CD4-positive, alpha-beta T cell treated with Interferon gamma for 1 hour (primary cell): ENCODE data around the gene PRKG1.
"Not testable (repeated sequence)": the region's sequence is repeated elsewhere in the genome, so short reads cannot be mapped to it uniquely, and the experiment has no call there.

Experiments
- DNase-seq: peaks from one replicate; pipeline ENCODE4 v3.0.0-alpha.2; 2020

The PRKG1 gene

DNA sequence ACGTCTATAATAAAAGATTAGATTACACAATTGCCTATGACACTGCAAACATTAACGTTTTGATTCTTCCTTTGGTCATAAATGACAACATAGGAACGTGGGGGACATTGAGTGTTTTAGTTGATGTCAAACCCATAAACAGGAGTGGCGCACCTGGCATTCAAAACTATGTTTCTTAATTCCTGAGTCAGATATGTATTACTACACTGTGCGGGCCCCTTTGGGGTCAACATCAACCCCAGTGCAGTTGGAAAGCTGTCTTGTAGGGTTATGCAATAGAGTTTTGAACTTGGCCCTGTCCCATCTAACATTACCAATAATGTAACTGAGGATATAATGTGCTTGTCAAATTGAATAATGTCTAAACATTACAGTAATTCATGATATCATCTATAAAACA lies 468.6 kb downstream of the PRKG1 start:
- no peak for DNase-seq

DNA sequence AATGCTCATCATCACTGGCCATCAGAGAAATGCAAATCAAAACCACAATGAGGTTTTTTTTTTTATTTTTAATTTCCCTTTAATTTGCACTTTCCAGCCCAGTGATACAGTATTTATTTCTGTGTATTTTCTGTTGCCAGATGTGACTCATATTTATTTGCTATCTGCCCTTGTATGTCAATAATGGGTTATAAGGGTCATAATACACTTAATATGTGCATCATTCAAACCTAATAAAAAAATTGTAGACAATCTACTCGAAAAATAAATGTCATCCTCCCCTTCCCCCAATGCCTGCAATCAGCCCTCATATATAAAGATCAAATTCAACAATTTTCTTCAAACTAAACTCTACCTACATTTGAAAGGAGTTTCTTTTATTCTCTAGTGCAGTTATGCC lies 470.6 kb downstream of the PRKG1 start:
- DNase-seq = no peak

DNA sequence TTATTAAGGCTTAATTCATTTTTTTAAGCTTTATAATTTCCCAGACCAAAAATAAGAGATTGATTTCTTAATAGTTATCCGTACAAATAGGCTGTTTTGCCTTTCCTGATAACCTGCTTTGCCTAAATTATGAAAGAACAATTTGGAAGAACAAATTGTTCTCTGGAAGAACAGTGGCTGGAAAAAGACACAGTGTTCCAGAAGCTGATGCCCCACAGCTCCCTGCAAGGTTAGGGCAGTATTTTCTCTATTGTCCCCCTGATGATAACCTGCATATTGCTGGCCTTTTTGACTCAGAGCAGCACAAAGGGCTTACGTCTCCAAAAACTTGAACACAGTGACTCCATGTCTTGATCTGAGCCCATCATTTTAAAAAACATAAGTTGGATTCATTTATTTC lies 473.7 kb downstream of the PRKG1 start:
- DNase-seq = no peak

DNA sequence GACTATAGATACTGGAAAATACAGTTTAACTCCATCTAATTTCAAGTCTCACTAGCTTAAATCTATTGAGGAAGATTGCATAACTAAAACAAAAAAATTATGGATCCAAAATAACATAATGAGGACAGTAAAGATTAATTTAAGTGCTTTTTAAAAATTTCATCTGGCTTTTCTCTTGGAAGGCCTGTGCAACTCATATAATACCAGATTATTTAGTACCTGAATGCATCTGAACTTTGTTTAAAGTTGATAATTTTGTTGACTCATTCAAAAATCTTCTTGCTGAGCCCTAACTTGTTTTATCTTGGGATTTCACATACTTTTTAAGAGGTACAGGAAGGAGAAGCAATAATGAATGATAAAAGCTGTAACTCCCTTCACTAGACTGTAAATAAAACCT lies 478.6 kb downstream of the PRKG1 start:
- no peak for DNase-seq

DNA sequence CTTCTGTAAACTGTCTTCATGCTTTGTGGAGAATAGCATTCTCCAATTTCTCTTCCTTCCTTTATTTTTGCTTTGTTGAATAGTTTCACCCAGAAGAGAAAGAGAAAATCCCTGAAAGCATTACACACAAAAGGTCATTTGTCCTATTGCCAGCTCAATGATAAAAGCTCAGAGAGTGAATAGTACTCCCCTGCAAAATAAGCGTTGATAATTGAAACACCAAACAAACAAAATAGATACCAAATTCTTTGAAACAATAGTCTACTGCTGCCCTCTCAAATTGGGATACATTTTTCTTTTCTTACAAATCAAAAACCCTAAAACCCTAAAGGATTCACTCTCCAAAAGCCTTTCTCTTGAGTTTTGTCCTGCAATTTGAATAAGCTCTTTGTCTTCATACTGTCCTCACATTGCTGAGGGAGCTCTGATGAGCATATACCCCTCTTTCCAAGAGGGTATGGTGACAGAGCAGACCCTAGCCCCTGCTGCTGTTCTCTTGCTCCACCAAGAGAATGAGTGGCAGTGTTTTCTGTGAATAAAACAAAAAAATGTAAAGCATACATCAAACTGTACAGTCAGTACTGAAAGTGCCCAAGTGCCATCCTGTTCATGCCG lies 490.7 kb downstream of the PRKG1 start:
- no peak for DNase-seq

DNA sequence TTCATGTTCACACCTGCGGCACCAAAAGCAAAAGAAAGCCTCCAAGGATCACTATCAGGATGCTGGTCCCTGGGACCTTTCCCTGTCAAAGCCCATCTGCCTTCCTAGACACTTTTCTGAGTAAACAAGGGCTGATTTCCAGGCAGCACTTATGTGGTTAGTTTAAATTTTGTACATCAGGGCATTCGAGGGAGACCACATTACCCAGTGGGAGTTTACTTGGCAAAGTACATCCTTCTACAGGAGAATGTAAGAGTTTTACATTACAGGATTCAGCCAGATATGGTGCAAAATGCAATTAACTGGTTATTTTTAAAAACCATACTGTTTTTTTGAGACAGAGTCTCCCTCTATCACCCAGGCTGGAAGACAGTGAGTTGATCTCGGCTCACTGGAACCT lies 493.0 kb downstream of the PRKG1 start:
- DNase-seq = no peak

DNA sequence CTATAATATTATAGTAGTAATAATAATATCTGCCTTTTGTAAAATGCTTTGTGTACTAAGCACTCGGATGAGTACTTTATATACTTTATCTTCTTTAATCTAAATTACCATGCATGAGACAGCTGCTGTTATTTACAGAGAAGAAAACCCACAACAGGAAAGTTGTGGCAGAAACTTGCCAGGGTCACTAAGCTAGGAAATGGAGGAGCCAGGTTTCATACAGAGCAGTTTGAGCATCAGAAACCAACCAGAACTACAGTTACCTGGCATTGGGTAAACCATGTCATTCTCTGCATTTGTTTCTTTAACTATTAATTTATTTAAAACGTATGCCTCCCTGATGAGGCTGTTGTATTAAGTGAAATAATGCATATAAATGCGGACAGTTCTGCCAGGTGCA lies 495.2 kb downstream of the PRKG1 start:
- DNase-seq = no peak

DNA sequence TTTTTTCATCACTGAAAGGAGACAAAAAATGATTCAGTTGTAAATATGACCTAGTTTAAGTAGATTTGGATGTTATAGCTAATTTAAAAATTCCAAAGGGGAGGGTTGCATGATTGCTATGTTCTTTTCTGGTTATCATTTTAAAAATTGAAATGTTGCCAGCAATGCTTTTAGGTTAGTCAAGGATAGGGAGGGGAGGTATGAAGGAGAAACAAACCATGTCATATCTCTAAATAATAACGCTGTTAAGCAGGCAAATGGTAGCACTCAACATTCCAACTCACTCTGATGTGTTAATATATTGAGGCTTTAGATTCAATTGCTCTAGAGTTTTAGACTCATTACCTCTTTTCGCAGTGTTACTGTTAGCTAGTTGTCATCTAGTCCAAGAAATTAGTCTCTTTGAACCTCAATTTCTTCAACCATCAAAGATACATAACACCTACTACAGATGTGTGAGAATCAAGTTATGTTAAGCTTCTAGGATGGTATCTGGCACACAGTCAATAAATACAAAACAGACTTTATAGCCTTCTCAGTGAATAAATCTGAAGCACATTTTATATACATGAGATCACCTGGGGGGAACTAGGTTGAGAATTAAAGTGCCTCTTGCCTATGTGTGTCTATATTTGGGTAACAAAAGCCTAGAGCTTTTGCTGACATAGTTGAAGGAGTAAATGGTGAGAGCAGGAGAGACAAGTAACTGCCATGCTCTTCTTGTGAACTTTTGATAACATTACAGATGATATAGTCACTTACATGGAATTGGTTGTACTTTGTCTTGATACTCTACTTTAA lies 500.2 kb downstream of the PRKG1 start:
- DNase-seq = no peak

DNA sequence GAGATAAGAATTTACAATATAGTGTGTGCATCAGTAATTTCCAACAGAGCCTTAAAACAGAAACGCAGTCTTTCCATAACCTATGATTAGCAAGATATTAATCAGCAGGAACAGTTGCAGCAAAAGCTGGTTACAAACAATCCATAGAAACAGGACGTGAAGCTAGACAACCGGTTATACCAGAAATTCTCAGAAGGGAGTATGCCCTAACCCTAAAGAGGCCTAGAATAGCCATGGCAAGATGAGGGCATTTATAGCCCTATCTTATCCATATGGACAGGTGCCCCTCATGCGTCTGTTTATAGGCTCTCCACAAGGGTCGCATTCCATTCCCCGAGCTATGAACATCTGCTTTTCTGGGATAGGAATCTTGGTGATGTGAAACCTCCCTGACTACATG lies 506.9 kb downstream of the PRKG1 start:
- DNase-seq = not testable (repeated sequence)

DNA sequence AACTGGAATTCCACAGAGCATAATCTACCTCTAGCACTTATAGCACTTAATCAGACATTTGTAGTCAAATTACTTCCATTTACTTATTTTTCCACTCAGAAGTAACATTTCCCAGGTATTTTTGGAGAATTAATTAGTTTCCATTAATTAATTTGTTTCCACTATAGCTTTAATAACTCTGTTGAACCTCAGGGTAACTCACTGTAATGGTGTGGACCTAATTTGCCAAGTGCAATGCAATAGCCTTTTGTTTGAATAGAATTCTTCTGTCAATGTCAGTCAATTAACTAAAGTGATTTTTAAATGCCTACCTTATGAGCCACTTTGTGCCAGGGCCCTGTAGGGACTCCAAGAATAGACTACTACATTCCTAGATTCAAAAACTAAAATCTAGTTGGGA lies 509.7 kb downstream of the PRKG1 start:
- no peak for DNase-seq

DNA sequence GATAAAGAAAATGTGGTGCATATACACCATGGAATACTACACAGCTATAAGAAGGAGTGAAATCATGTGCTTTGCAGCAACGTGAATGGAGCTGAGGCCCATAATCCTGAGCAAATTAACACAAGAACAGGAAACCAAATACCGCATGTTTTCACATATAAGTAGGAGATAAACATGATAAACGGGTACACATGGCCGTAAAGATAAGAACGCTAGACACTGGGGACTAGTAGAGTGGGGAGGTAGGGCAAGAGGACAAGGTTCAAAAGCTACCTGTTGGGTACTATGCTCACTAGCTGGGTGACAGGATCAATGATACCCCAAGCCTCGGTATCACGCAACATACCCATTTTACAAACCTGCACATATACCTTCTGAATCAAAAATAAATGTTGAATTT lies 511.5 kb downstream of the PRKG1 start:
- DNase-seq = no peak

DNA sequence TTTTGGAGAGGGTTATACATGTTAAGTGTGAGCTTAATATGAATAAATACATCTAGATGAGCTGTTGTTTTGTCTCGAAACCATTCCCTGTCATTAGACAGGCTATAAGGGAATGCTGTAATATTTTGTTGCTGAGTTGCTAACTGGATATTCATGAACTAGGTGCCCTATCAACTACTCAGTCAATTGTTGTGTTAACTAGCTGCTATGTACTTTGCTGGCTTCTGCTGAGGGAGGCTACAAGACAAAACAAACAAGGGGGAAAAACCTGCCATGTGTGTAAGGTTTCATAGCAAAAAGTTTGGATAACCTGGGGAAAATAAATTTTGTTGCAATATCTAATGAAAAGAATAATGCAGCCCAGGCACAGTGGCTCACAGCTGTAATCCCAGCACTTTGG lies 514.7 kb downstream of the PRKG1 start:
- DNase-seq = no peak

DNA sequence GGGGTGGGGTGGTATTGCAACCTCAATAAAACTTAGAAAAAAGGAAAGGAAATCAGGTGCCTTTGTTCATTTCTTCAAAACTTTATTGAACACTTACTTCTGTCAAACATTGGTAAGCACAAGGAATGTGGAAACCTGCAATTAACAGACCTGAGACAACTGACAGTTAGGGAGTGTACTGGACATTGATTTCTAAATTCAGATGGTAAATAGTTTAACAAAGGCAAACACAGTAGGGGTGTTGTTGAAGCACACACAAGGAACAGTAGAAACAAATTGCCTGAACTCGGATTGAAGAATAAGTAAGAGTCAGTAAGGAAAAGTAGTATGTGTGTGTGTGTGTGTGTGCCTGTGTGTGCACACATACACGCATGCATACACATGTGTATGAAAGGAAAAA lies 516.5 kb downstream of the PRKG1 start:
- DNase-seq = no peak

DNA sequence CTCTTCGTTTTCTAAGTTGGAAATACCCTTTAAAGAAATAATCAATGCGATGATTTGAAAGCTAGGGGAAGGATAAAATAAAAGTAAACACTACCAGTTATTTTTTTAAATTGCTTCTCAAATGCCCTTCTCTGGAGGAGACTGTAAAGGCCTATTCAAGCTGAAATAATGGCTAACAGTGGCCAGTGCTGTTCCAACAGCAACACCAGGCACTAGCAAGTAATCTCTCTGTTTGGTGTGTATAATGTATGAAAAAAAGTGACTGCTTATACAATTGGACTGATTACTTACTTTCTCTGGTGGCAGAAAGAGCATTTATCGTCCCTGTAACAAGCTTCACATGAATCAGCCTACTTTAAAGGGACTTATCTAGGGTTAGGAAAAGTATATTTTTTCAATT lies 522.4 kb downstream of the PRKG1 start:
- DNase-seq = no peak

DNA sequence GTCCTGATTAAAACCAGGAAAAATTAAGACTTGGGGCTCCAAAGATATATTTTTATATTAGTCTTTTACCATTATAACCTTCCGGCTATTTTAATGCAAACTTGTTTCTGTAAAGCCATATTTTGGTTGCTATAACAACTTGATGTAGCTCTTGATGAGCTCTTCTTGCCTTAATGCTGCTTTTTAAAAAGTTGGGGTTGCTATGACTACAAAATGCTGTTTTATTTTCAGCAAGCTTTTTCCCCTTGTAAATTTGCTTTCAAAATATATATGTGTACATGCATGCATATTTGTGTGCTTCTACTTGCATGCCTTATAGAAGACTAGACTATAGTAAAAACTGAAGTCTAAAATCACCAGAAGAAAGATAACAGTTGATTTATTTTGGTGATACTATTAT lies 525.4 kb downstream of the PRKG1 start:
- no peak for DNase-seq

DNA sequence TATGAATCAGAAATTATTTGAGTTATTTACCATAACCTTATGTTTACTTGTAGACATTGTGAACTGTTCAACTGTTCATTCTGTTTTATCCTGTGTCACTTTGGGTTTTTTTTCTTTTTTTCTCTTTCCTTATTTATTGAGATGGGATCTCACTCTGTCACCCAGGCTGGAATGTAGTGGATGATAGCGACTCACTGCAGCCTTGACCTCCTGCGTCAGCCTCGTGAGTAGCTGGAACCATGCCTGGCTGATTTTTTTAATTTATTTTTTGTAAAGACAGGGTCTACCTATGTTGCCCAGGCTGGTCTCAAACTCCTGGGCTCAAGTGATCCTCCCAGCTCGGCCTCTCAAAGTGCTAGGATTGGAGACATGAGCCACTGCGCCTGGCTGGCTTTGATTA lies 528.0 kb downstream of the PRKG1 start:
- DNase-seq = no peak

DNA sequence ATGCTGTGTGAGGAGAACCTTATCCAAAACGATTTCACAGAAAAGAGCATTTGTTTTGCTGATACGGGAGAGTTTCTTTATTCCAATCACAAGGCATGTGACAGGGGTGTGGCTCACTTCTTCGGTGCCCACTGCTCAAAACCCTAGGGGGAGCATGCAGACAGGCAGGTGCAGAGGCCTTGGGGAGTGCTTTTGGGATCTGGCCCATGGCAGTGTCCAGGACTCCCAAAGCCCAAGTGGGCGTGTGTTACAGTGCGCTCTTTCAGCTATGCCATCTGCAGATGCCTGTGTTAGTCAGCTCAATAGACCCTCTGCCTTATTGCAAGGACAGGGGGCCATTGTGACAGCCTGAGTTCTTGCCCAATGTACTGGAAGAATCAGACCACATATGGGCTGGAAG lies 530.3 kb downstream of the PRKG1 start:
- DNase-seq = no peak

DNA sequence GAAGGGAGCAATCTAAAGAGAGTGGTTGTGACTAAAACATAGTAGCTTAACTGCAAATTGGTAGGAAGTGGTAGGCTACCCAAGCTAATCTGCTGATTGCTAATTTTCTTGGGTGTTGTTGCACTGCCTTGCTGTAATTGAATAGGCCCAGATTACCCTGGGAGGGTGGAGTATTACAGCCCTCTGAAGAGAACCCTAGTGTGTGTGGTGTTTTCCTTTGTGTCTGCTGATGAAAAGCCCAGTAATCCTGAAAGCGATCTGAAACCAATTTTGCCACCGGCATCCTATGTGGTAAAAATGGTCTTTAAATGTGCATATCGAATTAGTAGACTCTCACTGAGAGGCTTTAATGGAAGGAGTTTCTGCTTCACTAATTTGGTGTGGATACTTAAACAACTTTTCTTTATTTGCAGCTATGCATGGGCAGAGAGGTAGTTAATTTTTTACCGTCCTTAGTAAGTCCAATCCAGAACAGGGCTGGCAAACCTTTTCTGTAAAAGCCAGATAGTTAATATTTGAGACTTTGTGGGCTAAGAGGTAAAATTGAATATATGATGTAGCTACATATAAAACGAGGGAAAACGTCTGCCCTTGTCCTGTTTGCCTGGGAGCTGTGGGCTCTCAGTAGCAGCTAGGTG lies 532.7 kb downstream of the PRKG1 start:
- no peak for DNase-seq

DNA sequence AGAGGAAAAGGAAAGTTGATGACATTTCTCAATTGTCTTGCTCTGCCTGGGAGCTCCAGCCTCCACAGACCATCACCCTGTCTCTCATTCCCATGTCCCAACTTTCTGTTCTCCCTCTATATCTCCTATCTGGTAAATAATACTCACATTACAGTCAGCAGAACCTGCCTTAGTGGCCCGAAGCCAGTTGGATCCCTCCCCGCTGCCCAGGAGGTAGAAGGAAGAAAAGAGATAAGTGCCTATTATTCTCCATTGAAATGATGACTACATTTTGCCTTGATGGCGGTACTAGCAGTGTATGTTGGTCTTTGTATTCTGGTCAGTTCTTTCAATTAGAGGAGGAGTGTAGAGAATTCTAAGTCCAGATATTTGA lies 533.2 kb downstream of the PRKG1 start:
- DNase-seq = no peak

DNA sequence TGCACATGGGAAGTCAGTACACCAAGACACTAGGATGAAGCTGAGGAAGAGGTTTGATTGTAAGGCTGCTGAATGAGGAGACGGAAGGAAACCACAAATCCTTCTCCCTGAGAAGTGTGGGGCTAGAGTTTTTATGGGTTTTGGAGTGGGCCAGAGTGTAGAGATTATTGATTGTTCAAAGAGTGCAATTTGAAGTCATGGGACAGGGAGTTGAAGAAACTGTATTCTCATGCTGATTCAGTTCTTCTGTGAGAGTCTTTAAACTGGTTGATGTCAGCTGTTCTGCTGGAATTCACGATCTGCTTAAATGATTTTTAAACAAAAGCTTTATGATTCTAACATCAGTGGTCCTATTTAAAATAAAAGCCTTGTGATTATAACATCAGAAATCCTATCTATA lies 533.9 kb downstream of the PRKG1 start:
- no peak for DNase-seq

DNA sequence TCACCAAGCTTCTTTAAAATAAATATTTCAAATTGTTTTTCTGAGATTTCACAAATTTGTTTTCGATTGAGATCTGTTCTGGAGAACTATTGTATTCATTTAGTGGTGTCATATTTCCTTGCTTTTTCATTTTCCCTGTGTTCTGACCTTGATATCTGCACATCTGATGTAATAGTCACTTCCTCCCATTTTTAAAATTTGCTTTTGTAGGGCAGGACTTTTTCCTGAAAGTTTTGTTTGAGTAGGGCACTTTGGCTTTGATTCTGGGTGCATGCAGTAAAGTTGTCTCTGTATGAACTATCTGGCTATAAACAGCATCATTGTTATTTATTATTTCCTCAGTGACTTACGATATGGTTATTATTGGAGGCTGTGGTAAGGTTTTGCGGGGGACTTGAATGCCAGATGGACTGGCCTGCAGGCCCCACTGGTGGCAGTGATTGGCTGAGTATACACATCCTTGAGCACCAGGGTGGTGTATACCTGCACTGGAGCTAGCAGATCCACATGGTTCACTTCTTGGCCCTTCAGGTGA lies 541.5 kb downstream of the PRKG1 start:
- DNase-seq = no peak

DNA sequence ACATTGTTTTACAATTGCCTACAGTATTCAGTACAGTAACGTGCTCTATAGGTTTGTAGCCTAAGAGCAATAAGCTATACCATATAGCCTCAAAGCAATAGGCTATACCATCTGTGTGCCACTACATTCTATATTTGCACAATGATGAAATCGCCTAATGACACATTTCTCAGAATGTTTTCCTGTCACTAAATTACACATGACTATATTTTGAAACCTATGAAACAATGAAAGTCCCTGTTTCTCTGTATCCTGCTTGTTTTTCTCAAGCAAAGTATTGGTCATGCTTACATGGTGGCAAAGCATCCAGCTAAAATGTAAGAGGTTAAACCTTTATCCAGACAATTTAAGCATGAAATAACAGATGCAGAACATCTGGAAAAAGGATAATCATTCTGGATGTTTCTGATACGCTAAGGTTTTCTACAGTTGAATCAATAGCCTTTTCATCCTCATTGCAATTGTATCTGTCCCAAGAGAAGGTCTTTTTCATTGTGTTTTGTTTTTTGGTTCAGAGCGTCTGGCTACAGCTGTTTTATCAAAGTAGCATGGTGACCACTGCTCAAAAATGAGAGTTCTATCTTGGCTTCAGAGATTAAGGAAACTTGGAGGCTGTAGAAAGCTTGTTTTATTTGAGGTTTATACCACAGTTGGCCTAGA lies 543.4 kb downstream of the PRKG1 start:
- DNase-seq = no peak

DNA sequence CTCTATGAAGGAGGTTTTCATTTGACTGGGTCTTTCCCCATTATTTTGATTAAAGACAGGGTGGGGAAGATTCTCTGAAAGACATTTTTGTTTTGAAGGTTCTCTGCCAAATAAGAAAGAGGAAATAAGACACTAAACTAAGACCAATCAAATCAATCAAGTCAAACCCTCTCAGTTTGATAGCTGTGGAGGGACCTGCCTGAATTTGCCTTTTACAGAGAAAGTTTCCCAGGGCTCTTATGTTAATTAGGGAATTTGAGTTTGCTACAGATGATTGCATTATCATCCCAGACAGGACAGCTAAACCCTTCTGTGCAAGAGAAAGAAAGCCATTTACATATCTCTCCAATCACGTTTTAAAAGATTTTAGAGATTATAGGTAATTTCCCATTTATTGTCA lies 545.1 kb downstream of the PRKG1 start:
- DNase-seq = no peak

DNA sequence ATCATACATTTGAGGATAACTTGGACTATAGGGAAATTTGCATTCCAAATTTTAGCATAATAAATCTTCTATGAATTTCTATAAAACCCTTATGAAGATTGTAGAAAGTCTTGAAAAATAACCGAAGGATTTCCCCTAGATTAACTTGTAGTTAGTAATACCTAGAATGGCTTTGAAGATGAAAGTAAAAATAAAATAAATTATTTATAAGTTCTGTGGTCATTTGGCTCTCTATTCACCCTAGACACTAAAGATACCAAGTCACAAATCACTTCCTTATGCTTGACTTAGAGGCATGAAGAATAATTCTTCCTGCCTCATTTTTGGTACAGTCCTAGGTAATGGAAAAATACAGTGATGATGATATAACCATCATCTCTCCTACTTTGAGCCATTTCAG lies 545.8 kb downstream of the PRKG1 start:
- no peak for DNase-seq
